ENCODE results near the gene CDHR2. TPM values are rescaled to one million over a fixed set of nuclear protein-coding genes. Genes with fewer than 3 reads are reported as not detected.

The CDHR2 gene
- total RNA-seq, 1 donor from 2014 or later = not detected

- Histone ChIP-seq H3K9me3 (ENCODE audit: control insufficient read depth in 3 of 3, low read length in 3 of 3) (no peaks in the 10 kb centered on the region), H3K4me1 (ENCODE audit: control insufficient read depth in 3 of 3, insufficient read depth in 3 of 3, low read length in 3 of 3) (peaks cover 48 to 63% (median 53%) of the 10 kb centered on the region in 3 donors), H3K27me3 (ENCODE audit: control insufficient read depth in 3 of 3, insufficient read depth in 3 of 3, low read length in 3 of 3) (no peaks in the 10 kb centered on the region), H3K9ac (ENCODE audit: low read depth in 1 of 3, low read length in 3 of 3) (peak overlapping the region in 2 of 3 donors; percentile 25 to 95), H3K4me3 (ENCODE audit: low read length in 3 of 3) (peak overlapping the region in 2 of 3 donors; percentile 0 to 92), H3K27ac (ENCODE audit: low read depth, low read length) (peak overlapping the region; percentile 97), H3K36me3 (ENCODE audit: control insufficient read depth in 3 of 3, insufficient read depth in 3 of 3, low read length in 3 of 3) (peaks cover 15 to 24% (median 23%) of the 10 kb centered on the region in 3 donors)
These were observed 15.1 kb upstream of the CDHR2 start for GRCh38 chr5:176533894-176534611.

- Histone ChIP-seq H3K36me3 (ENCODE audit: control insufficient read depth in 3 of 3, insufficient read depth in 3 of 3, low read length in 3 of 3) (peaks cover 9 to 18% (median 17%) of the 10 kb centered on the region in 3 donors), H3K9ac (ENCODE audit: low read depth in 1 of 3, low read length in 3 of 3) (peak overlapping the region; percentile 25 to 95 (median 81)), H3K27me3 (ENCODE audit: control insufficient read depth in 3 of 3, insufficient read depth in 3 of 3, low read length in 3 of 3) (no peaks in the 10 kb centered on the region), H3K27ac (ENCODE audit: low read depth, low read length) (peak overlapping the region; percentile 97), H3K4me3 (ENCODE audit: low read length in 3 of 3) (peak overlapping the region in 2 of 3 donors; percentile 92 to 100), H3K9me3 (ENCODE audit: control insufficient read depth in 3 of 3, low read length in 3 of 3) (no peaks in the 10 kb centered on the region), H3K4me1 (ENCODE audit: control insufficient read depth in 3 of 3, insufficient read depth in 3 of 3, low read length in 3 of 3) (peaks cover 48 to 64% (median 54%) of the 10 kb centered on the region in 3 donors)
These were observed 14.5 kb upstream of the CDHR2 start for GRCh38 chr5:176534640-176535039.

GRCh38 chr5:176535101-176535663 lies 14.0 kb upstream of the CDHR2 start:
- H3K9me3 ChIP-seq (ENCODE audit: control insufficient read depth in 3 of 3, low read length in 3 of 3) = no peaks in the 10 kb centered on the region
- H3K4me3 ChIP-seq (ENCODE audit: low read length in 3 of 3) = peak overlapping the region; percentile 92 to 100 (median 99)
- peak overlapping the region; percentile 97 for H3K27ac ChIP-seq (ENCODE audit: low read depth, low read length)
- H3K9ac ChIP-seq (ENCODE audit: low read depth in 1 of 3, low read length in 3 of 3) = peak overlapping the region; percentile 81 to 95 (median 88)
- no peaks in the 10 kb centered on the region for H3K27me3 ChIP-seq (ENCODE audit: control insufficient read depth in 3 of 3, insufficient read depth in 3 of 3, low read length in 3 of 3)
- peaks cover 6 to 16% (median 15%) of the 10 kb centered on the region in 3 donors for H3K36me3 ChIP-seq (ENCODE audit: control insufficient read depth in 3 of 3, insufficient read depth in 3 of 3, low read length in 3 of 3)
- H3K4me1 ChIP-seq (ENCODE audit: control insufficient read depth in 3 of 3, insufficient read depth in 3 of 3, low read length in 3 of 3) = peaks cover 48 to 64% (median 54%) of the 10 kb centered on the region in 3 donors

GRCh38 chr5:176535664-176536131 lies 13.4 kb upstream of the CDHR2 start:
- peaks cover 48 to 64% (median 51%) of the 10 kb centered on the region in 3 donors for H3K4me1 ChIP-seq (ENCODE audit: control insufficient read depth in 3 of 3, insufficient read depth in 3 of 3, low read length in 3 of 3)
- no peaks in the 10 kb centered on the region for H3K27me3 ChIP-seq (ENCODE audit: control insufficient read depth in 3 of 3, insufficient read depth in 3 of 3, low read length in 3 of 3)
- peak overlapping the region; percentile 97 for H3K27ac ChIP-seq (ENCODE audit: low read depth, low read length)
- H3K9ac ChIP-seq (ENCODE audit: low read depth in 1 of 3, low read length in 3 of 3) = peak overlapping the region; percentile 81 to 95 (median 88)
- peak overlapping the region; percentile 92 to 100 (median 99) for H3K4me3 ChIP-seq (ENCODE audit: low read length in 3 of 3)
- H3K36me3 ChIP-seq (ENCODE audit: control insufficient read depth in 3 of 3, insufficient read depth in 3 of 3, low read length in 3 of 3) = peaks cover 6 to 15% (median 12%) of the 10 kb centered on the region in 3 donors
- no peaks in the 10 kb centered on the region for H3K9me3 ChIP-seq (ENCODE audit: control insufficient read depth in 3 of 3, low read length in 3 of 3)

GRCh38 chr5:176536132-176536901 lies 12.8 kb upstream of the CDHR2 start:
- H3K9ac ChIP-seq (ENCODE audit: low read depth in 1 of 3, low read length in 3 of 3) = peak overlapping the region; percentile 81 to 95 (median 88)

GRCh38 chr5:176536902-176537553 lies 12.1 kb upstream of the CDHR2 start, which contains the start of gene RNF44:
Gene RNF44, minus strand, starts transcription at chr5:176537402. Its CDS starts 4,930 bp downstream, at chr5:176532472.
- Histone ChIP-seq H3K4me3 (ENCODE audit: low read length in 3 of 3) (peak within 1 kb of the TSS; percentile 92 to 100 (median 99)), H3K4me1 (ENCODE audit: control insufficient read depth in 3 of 3, insufficient read depth in 3 of 3, low read length in 3 of 3) (peaks cover 52 to 65% (median 53%) of the 10 kb centered on the region in 3 donors), H3K9ac (ENCODE audit: low read depth in 1 of 3, low read length in 3 of 3) (peak within 1 kb of the TSS; percentile 92 to 100 (median 95)), H3K9me3 (ENCODE audit: control insufficient read depth in 3 of 3, low read length in 3 of 3) (no peaks in the 10 kb centered on the region), H3K27me3 (ENCODE audit: control insufficient read depth in 3 of 3, insufficient read depth in 3 of 3, low read length in 3 of 3) (no peaks in the 10 kb centered on the region), H3K27ac (ENCODE audit: low read depth, low read length) (peak within 1 kb of the TSS; percentile 97), H3K36me3 (ENCODE audit: control insufficient read depth in 3 of 3, insufficient read depth in 3 of 3, low read length in 3 of 3) (peaks cover 0 to 3% (median 0%) of the 10 kb centered on the region in 3 donors)

More at GRCh38 chr5:176536132-176536901, 12.8 kb upstream of the CDHR2 start:
- H3K36me3 ChIP-seq (ENCODE audit: control insufficient read depth in 3 of 3, insufficient read depth in 3 of 3, low read length in 3 of 3) = peaks cover 2 to 10% (median 6%) of the 10 kb centered on the region in 3 donors
- H3K4me1 ChIP-seq (ENCODE audit: control insufficient read depth in 3 of 3, insufficient read depth in 3 of 3, low read length in 3 of 3) = peaks cover 49 to 64% (median 51%) of the 10 kb centered on the region in 3 donors
- H3K9me3 ChIP-seq (ENCODE audit: control insufficient read depth in 3 of 3, low read length in 3 of 3) = no peaks in the 10 kb centered on the region
- H3K27me3 ChIP-seq (ENCODE audit: control insufficient read depth in 3 of 3, insufficient read depth in 3 of 3, low read length in 3 of 3) = no peaks in the 10 kb centered on the region
- H3K27ac ChIP-seq (ENCODE audit: low read depth, low read length) = peak overlapping the region; percentile 97
- peak overlapping the region; percentile 92 to 100 (median 99) for H3K4me3 ChIP-seq (ENCODE audit: low read length in 3 of 3)

- Histone ChIP-seq H3K9ac (ENCODE audit: low read depth in 1 of 3, low read length in 3 of 3) (peak overlapping the region; percentile 92 to 100 (median 95)), H3K9me3 (ENCODE audit: control insufficient read depth in 3 of 3, low read length in 3 of 3) (no peaks in the 10 kb centered on the region), H3K4me1 (ENCODE audit: control insufficient read depth in 3 of 3, insufficient read depth in 3 of 3, low read length in 3 of 3) (peaks cover 55 to 71% (median 58%) of the 10 kb centered on the region in 3 donors), H3K36me3 (ENCODE audit: control insufficient read depth in 3 of 3, insufficient read depth in 3 of 3, low read length in 3 of 3) (peaks cover 0 to 3% (median 0%) of the 10 kb centered on the region in 3 donors), H3K27ac (ENCODE audit: low read depth, low read length) (peak overlapping the region; percentile 97), H3K4me3 (ENCODE audit: low read length in 3 of 3) (peak overlapping the region; percentile 92 to 100 (median 99)), H3K27me3 (ENCODE audit: control insufficient read depth in 3 of 3, insufficient read depth in 3 of 3, low read length in 3 of 3) (no peaks in the 10 kb centered on the region)
These were observed 11.4 kb upstream of the CDHR2 start for GRCh38 chr5:176537554-176538229.

GRCh38 chr5:176538230-176538988 lies 10.7 kb upstream of the CDHR2 start:
- peaks cover 48 to 64% (median 51%) of the 10 kb centered on the region in 3 donors for H3K4me1 ChIP-seq (ENCODE audit: control insufficient read depth in 3 of 3, insufficient read depth in 3 of 3, low read length in 3 of 3)
- H3K27ac ChIP-seq (ENCODE audit: low read depth, low read length) = peak overlapping the region; percentile 97
- H3K4me3 ChIP-seq (ENCODE audit: low read length in 3 of 3) = peak overlapping the region; percentile 66 to 100 (median 92)
- H3K27me3 ChIP-seq (ENCODE audit: control insufficient read depth in 3 of 3, insufficient read depth in 3 of 3, low read length in 3 of 3) = no peaks in the 10 kb centered on the region
- H3K36me3 ChIP-seq (ENCODE audit: control insufficient read depth in 3 of 3, insufficient read depth in 3 of 3, low read length in 3 of 3) = no peaks in the 10 kb centered on the region
- peak overlapping the region; percentile 10 to 92 (median 69) for H3K9ac ChIP-seq (ENCODE audit: low read depth in 1 of 3, low read length in 3 of 3)
- H3K9me3 ChIP-seq (ENCODE audit: control insufficient read depth in 3 of 3, low read length in 3 of 3) = no peaks in the 10 kb centered on the region

All from skeletal muscle tissue (tissue), 4 donors.